Measurements from ENCODE around the gene CDH4. TPM values are rescaled to one million over a fixed set of nuclear protein-coding genes. Genes with fewer than 3 reads are reported as not detected.

Gene CDH4
- total RNA-seq, 1 donor from 2014 or later = not detected

DNA sequence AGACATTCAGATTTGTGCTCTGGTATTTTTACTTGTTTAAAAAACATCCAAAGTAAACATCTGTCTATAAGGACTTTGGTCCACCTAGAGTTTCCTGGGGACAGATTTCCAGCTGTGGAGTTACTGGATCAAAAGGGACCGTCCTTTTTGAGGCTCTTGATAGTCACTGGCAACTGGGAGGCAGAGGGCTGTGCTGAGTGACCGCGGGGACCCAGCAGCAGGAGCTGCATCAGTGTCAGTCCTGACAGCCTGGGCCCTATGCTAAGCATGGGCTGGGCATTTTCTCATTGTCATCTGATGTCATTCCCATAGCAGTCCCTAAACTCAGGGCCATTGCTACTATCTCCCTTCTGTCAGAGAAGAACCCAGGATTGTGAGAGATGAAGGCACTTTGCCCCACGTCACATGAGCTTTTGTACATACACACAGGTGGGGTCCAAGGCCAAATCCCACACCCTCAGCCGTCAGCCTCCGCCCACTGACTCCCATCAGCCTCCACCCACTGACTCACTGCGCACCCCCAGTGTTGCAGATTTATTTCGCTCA is 519.8 kb downstream of the CDH4 start:
- DNase-seq (ENCODE audit: low spot score) = peak; percentile 75

DNA sequence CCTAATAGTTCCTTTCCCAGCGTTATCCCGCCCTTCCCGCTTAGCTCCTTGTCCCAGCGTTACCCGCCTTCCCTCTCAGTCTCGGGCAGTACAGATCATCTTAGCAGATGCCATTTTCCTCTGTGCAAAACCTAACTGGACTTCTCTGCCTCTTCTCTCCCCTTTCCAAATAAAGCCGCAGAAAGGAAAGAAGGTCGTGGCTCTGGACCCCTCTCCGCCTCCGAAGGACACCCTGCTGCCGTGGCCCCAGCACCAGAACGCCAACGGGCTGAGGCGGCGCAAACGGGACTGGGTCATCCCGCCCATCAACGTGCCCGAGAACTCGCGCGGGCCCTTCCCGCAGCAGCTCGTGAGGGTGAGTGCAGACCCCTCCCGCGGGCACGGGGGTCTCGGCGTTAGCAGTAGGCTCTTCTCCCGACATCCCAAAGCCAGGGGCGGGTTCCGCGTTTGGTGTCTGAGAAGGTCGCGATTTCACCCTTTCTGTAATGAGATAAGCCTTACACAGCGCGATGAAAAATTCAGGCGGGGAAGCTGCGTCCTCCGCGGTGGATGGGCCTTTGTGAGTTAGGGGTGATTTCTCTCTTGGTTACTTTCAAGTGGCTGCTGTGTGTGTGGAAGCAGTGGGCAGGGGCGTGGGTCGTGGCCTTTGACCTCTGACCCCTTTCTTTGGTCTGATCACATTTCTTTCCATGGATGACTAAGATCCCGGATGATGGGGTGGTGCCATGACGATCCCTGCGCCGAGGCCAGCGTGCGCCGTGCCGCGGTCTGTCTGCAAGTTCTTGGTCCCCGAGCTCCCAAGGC is 521.0 kb downstream of the CDH4 start:
- peak; percentile 2 for DNase-seq (ENCODE audit: low spot score)

DNA sequence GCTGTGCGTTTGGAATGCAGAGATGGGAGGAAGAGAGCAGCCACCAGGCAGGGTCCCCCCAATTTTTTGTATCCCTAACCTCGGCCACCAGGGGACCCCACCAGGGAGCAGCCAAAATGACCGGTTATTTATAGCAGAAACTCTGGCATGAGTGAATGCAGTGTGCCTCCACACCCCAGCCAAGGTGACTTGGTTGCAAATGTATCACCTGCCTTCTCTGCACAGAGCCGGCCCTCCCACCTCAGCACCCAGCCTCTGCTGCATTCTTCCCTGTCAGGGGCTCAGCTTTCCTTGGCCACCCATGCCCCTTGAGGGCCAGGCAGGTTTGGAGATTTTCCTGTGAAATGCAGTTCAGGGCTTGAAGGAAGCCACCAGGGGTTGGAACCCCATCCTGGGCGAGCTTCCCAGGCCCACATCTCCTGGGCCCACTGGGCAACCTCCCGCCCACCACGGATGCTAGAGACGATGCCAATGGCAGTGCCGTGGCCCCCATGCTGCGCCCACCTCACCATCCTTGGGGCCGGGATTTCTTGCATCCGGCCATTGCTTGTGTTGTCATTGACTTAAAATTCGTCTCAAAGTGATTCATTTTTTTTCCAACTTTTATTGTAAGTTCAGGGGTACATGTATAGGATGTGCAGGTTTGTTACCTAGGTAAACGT is 522.0 kb downstream of the CDH4 start:
- DNase-seq (ENCODE audit: low spot score) = no peak

DNA sequence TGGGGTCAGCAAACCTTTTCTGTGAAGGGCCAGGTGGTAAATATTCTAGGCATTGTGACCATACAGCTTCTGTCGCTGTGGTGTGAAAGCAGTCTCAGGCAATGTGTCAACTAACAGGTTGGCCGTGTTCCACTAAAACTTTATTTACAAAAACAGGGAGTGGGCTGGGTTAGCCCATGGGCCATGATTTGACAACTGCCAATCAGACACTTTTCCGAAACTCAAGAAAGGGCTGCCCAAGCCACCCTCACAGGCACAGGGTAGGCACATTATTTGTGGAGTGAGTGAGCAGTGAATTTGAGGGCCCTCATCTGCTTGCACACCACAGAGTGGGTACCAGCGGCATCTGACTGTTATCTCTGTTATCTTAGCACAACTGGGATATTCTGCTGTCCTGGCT is 523.4 kb downstream of the CDH4 start:
- DNase-seq (ENCODE audit: low spot score) = no peak

DNA sequence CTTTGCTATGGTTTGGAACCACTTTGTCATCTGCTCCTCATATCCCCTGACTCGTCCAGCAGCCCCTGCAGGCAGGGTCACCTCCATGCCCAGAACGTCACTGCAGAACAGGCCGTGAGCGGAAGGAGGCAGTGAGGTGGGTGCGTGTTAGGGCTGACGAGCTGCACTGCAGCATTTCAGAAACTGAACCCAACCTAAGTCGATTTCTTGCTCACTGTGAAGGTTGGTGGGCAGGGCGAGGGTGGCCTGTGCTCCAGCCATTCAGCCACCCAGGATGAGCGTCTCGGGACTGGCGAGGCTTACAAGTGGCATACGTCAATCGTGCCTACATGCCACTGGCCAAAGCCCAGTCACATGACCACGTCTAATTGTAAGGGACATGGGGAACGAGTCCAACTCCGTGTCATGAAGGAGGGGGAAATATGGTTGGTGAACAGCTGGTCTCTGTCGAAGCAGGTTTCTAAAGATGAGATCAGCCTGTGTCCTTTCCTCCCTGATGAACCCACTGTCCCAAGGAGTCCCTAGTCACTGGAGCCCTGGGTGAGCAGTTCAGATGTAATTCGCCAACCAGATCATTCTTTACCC is 524.5 kb downstream of the CDH4 start:
- no peak for DNase-seq (ENCODE audit: low spot score)

DNA sequence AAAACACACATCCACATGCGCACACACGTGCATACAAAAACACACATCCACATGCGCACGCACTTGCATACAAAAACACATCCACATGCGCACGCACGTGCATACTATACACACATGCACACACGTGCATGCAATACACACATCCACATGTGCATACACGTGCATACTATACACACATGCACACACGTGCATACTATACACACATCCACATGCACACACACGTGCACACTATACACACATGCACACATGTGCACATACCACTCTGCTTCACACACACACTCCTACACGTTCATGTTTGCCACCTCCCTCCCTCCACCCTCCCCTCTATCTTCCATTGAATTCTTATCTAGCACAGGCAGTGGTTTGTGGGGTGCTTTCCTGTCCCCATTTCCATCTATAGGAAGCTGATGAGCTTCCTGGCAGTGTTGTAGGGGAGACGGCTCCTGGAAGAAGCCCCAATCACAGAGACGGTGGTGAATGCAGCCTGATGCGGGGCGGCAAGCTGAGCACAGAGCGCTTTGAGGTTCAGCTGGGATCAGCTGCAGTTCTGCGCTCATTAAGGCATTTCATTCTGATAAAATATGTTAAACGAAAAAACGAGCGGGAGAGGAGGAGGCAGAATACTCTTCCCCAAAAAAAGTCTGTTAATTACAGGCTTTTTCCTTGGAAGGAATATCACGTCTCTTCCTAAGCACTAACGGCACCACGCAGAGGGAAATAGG is 525.9 kb downstream of the CDH4 start:
- no peak for DNase-seq (ENCODE audit: low spot score)

DNA sequence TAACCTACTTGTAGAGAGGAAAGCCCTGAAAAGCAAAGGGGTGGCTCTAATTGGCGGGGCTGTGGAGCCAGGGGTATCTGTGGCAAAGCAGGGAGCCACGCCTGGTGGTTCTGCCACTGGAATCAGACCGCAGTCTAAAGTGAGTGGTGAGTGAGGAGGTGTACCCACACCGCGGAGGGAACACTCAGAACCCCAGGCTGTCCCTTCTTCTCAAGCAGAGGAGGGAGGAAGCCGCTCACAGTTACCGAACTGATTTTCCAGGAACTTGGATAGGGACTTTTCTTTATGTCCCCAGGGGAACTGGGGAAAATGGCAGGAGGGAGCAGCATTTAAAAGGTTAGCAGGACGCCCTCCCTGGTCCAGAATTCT is 526.4 kb downstream of the CDH4 start:
- DNase-seq (ENCODE audit: low spot score) = no peak

DNA sequence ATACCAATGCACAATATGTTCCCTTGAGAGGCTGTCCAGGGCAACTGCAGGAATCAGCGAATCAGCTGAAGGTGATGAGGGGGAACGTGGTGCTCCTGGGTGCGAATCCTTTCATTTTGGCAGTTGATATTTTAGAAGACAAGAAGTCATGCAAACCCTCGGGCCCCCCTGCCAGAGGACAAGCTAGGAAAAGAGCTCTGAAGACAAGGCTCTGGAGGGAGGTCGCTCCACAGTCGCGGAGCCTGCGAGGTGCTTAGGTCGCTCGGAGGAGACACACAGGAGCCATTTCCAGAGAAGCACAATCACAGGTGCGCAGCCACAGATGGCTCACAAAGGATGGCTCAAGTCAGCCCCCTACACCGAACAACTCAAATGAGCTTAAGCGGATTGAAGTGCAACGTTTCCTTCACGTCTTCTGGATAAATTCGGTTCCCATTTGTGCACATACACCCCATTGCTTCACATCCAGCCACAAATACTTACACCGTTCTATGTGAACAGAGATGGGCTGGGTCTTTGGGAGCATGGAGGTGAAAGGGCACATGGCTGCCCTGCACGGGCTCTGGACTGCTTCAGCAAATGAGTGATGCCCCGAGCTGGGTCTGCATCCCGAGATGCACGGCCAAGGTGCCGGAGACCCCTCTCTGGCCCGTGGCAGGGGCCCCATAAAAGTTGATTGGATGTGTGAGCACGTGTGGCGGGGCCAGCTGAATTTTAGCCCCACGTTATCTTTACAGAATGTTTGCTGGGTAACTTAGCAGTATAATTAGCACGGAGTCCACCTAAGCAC is 527.3 kb downstream of the CDH4 start:
- DNase-seq (ENCODE audit: low spot score) = no peak

DNA sequence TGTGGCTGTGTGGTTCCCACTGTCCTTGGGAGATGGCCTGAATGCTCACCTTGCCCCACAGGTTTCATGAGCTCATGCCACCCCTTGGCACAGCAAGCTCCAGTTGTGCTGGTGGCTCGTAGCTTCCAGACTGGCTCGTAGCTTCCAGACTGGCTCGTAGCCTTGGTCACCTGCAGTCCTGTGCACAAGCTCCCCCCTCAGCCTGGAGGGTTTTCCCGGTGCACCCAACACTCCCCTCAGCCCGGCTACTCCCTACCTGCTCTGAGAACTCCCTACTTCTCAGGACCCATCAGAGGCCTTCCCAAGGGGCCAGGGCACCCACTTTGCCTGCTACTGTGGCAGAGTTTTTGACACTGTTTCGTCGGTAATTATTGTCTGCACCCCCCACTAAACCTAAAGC is 528.0 kb downstream of the CDH4 start:
- DNase-seq (ENCODE audit: low spot score) = no peak

DNA sequence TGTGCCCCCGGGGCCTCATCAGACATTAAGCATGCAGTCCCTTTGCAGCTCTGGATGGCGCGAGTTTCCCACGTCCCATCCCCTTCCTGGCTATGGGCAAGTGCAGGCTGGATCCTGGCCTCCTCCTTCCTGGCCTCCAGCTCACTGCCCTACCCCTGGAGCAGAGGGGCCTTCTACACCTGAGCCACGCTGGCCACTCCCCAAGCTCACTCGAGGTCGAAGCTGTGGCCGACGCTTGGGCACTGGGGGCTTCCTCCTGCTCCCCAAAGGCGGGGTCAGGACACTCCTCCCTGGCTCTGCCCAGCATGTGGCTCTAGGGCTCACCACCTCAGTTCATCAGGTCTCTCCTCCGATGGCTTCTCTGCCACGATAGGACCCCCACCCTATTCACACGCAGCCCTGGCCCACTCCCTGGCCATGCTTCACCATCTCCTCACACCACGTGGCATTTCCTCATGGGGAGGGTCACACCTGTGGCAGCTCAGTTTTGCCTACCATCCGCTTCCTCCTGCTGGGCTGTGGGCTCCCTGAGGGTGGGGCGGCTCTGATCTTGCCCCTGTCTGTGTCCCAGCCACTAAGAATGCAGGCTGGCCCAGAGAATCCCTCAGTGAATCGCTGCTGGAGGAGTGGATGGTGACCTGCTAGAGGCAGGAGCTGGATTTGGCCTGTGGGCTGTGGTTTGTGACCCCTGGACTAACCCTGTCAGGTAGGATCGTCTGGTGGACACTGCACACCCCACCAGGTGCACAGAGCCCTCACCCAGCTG is 532.9 kb downstream of the CDH4 start:
- DNase-seq (ENCODE audit: low spot score) = no peak

DNA sequence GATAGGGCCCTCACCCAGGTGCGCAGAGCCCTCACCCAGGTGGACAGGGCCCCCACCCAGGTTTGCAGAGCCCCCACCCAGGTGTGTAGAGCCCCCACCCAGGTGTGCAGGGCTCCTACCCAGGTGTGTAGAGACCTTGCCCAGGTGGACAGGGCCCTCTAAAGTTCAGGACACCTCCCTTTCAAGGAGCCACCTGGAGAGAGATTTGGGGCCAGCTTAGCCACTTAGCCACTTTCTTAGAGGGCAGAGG is 533.4 kb downstream of the CDH4 start:
- DNase-seq (ENCODE audit: low spot score) = no peak

DNA sequence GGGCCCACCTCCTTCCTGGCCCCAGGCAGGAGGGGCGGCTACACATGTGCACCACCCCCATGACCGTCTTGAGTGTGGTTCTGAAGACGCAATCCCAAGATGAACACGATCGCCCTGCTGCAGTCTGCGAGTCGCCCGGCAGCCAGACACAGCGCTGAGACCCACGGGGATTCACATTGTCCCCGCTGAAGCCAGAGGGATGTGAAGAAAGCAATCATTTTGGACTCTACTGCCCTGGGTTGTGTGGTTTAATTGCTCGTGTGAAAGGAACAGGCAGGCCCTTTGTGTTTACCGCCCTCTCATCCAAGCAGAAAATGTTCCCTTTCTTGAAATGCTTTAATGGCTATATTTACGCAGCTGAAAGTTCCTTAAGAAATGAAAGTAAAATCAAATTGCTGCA is 534.2 kb downstream of the CDH4 start:
- DNase-seq (ENCODE audit: low spot score) = no peak

DNA sequence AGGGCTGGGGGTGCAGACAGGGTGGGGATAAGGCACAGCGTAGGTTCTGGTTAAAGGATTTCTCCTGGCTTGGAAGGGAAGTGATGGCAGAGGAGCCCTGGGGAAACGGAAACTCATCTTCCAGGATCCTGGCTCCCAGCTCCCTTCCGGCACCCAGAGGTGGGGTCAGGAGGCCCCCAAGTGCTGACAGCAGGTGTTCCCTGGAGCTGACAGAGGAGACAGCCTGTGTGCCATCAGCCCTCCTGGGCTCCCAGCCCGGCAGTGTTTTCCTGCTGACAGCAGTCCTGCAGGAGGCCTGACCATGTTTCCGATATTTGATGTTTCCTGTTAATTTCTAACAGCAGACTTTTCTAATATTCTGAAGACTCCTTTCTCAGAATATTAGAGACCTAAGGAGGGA is 536.3 kb downstream of the CDH4 start:
- no peak for DNase-seq (ENCODE audit: low spot score)

DNA sequence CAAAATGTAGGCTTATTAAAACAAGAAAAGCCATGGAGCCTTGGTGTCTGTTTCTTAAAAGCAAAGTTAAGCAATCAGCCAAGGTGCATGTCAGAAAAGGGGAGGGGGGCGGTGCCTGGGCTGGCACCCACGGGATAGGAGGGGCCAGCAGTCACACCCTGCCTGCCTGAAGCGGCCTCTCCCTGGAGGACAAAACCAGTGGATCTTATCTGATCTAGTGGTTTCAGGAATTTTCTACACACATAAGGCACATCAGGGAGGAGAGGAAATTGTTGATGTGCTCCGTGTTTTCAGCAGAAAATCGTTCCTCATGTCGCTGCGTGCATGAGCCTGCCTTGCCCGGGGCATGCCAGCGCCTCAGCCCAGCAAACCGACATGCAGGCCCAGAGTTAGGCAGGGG is 537.3 kb downstream of the CDH4 start:
- no peak for DNase-seq (ENCODE audit: low spot score)

DNA sequence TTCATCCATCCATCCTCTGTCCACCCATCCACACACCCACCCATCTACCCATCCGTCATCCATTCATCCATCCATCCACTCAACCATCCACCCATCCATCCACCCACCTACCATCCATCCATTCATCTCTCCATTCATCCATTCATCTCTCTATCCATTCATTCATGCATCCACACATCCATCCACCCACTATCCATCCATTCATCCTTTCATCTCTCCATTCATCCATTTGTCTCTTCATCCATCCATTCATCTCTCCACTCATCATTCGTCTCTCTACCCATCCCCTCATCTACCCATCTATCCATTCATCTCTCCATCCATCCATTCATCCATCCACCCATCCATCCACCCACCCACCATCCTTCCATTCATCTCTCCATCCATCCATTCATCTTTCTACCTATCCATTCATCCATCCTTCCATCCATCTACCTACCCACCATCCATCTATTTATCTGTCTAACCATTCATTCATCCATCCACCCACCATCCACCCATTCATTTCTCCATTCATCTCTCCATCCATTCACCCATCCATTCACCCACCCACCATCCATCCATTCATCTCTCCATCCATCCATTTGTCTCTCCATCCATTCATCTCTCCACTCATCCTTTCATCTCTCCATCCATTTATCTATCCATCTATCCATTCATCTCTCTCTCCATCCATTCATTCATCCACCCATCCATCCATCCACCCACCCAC is 538.2 kb downstream of the CDH4 start:
- DNase-seq (ENCODE audit: low spot score) = no peak

DNA sequence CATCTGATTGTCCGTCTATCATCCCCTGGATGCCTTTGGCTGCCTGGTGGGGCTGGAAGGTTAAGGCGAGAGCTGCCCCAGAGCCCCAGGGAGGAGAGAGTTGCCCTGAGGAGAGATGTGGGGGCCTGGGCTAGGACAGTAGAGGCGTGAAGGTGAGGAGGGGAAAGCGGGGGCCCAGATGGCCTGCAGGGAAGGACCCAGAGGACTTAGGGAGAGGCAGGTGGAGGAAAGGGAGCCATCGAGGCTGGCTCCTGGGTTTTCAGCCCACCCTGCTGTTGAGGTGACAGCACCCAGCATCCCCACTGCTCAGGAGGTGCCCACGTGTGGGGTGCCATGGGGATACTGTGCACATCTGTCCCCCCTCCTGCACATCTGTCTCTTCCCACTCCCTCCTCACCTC is 539.9 kb downstream of the CDH4 start:
- no peak for DNase-seq (ENCODE audit: low spot score)

DNA sequence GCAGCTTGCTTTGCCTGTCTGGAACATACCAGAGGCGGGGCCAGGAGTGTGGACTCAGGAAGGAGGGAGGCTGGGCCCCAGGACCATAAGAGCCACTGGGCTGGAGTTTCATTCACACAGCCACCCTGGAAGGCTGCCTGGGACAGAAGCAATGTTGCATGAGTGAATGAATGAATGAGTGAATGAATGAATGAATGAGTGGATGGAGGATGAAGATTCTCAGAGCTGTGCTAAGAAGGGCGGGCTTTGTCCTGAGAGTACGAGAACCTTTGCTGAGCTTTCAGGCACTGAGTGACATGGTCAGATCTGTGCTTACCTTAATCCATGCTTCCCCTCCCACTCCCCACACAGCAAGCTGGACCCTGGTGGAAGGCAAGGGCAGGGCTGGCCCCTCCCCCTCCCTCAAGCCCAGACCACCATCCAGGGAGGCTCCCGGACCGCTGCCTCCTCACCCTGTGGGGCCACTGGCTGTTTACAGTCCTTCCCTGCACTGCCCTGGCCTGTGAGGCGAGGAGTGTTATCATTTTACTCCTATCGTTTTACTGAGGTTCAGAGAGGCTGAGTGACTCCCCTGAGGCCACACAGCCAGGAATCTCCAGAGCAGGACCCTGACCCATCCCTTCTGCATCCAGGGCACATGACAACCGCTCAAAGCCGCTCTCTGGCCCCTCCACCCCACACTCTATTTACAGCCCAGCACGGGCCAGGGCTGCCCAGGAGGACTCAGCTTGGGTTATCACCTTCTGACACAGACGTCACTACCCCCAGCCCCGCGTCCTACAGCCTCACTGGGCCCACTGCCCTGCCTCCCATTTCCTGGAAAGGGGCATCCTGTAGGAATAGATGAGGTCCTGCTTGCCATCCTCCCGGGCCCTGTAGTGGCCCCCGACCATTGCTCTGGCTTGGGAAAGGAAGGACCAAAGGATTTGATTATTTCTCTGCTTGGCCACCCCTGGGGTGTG is 543.9 kb downstream of the CDH4 start:
- no peak for DNase-seq (ENCODE audit: low spot score)

DNA sequence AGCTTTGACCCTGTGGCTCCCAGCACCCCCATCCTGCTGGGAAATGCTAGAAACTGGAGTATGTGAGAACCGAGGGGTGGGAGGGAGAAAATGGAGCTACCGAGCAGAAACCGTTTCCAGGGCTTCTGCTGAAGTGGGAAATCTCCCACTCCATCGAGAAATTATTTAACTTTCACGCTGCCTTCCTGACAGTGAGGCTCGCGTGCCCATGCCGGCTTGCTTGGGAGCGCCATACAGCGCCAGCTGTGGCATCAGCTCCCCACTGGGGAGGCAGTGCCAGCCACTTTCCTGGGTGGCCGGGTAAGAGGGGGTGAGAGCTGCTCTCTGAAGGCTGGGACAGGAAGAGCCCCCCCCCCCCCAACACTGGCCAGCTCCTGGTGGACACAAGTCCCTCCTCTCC is 544.7 kb downstream of the CDH4 start:
- no peak for DNase-seq (ENCODE audit: low spot score)

DNA sequence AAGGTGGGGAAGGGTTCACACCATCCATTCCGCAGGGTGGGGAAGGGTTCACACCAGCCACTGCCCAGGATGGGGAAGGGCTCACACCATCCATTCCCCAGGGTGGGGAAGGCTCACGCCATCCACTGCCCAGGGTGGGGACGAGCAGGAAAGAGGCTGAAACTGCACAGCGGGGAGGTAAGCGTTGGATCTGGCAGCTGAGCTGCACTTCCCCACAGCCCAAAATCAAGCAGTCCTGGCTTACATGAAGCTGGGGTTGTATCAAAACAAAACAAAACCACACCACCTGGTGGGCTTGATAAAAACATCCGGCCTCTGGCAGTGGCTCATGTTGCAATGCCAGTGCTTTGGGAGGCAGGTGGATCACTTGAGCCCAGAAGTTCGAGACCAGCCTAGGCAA is 545.1 kb downstream of the CDH4 start:
- DNase-seq (ENCODE audit: low spot score) = no peak

Data from mesenteric fat pad (tissue), 1 donor.